ENCODE measurements around the gene ZNFX1. TPM values are rescaled to one million over a fixed set of nuclear protein-coding genes. Genes with fewer than 3 reads are reported as not detected.

The ZNFX1 gene
- total RNA-seq, 1 donor from 2014 or later = 25.0 TPM

- peaks cover 9% of the 10 kb centered on the region for H3K9me3 Mint-ChIP-seq (ENCODE audit: unreplicated experiment)
- no peaks in the 10 kb centered on the region for H3K4me1 Mint-ChIP-seq (ENCODE audit: unreplicated experiment)
- TF ChIP-seq CTCF (IDR thresholded peaks at IDR 0.05; ENCODE audit: unreplicated experiment) = no peak
- H3K27me3 Mint-ChIP-seq (ENCODE audit: unreplicated experiment) = peaks cover 2% of the 10 kb centered on the region
- peak overlapping the region; percentile 8 for H3K4me3 Mint-ChIP-seq (ENCODE audit: unreplicated experiment)
- DNase-seq (ENCODE audit: low spot score) = no peak
- no peak overlapping the region for H3K27ac Mint-ChIP-seq (ENCODE audit: unreplicated experiment)
- H3K36me3 Mint-ChIP-seq (ENCODE audit: low read depth, unreplicated experiment) = peaks cover 61% of the 10 kb centered on the region
Observed at GRCh38 chr20:49291200-49291599, 13.3 kb upstream of the ZNFX1 start.

- H3K27ac Mint-ChIP-seq (ENCODE audit: unreplicated experiment) = no peak overlapping the region
- peaks cover 66% of the 10 kb centered on the region for H3K36me3 Mint-ChIP-seq (ENCODE audit: low read depth, unreplicated experiment)
- H3K4me1 Mint-ChIP-seq (ENCODE audit: unreplicated experiment) = peaks cover 4% of the 10 kb centered on the region
- TF ChIP-seq CTCF (IDR thresholded peaks at IDR 0.05; ENCODE audit: unreplicated experiment) = no peak
- H3K27me3 Mint-ChIP-seq (ENCODE audit: unreplicated experiment) = peaks cover 6% of the 10 kb centered on the region
- peaks cover 14% of the 10 kb centered on the region for H3K9me3 Mint-ChIP-seq (ENCODE audit: unreplicated experiment)
- no peak for DNase-seq (ENCODE audit: low spot score)
- peak overlapping the region; percentile 8 for H3K4me3 Mint-ChIP-seq (ENCODE audit: unreplicated experiment)
Observed at GRCh38 chr20:49290608-49291191, 12.8 kb upstream of the ZNFX1 start.

- Mint-ChIP-seq H3K4me1 (ENCODE audit: unreplicated experiment) (peaks cover 15% of the 10 kb centered on the region), H3K27ac (ENCODE audit: unreplicated experiment) (no peak overlapping the region), H3K36me3 (ENCODE audit: low read depth, unreplicated experiment) (peaks cover 78% of the 10 kb centered on the region), H3K9me3 (ENCODE audit: unreplicated experiment) (peaks cover 18% of the 10 kb centered on the region), H3K27me3 (ENCODE audit: unreplicated experiment) (peaks cover 12% of the 10 kb centered on the region), H3K4me3 (ENCODE audit: unreplicated experiment) (peak overlapping the region; percentile 19)
- no peak for DNase-seq (ENCODE audit: low spot score)
- no peak for TF ChIP-seq CTCF (IDR thresholded peaks at IDR 0.05; ENCODE audit: unreplicated experiment)
Observed at GRCh38 chr20:49288784-49289696, 11.2 kb upstream of the ZNFX1 start.

- Mint-ChIP-seq H3K27ac (ENCODE audit: unreplicated experiment) (no peak overlapping the region), H3K4me3 (ENCODE audit: unreplicated experiment) (peak overlapping the region; percentile 85), H3K9me3 (ENCODE audit: unreplicated experiment) (peaks cover 18% of the 10 kb centered on the region), H3K36me3 (ENCODE audit: low read depth, unreplicated experiment) (peaks cover 83% of the 10 kb centered on the region), H3K27me3 (ENCODE audit: unreplicated experiment) (peaks cover 12% of the 10 kb centered on the region), H3K4me1 (ENCODE audit: unreplicated experiment) (peaks cover 23% of the 10 kb centered on the region)
- no peak for DNase-seq (ENCODE audit: low spot score)
- no peak for TF ChIP-seq CTCF (IDR thresholded peaks at IDR 0.05; ENCODE audit: unreplicated experiment)
Observed at GRCh38 chr20:49288250-49288751, 10.4 kb upstream of the ZNFX1 start.

All from endothelial cell (in vitro differentiated cells).